Stomach (tissue), 4 donors: ENCODE measurements around the gene PLEKHG2.

Experiments
- CTCF ChIP-seq, 7 experiments: fragments of 450-650 bp in 4 of 7; fragments of 200-600 bp in 3 of 7; sonication (generic) in 3 of 7; IDR thresholded peaks; one replicate each; pipeline ENCODE4 v1.5.1; 2016 to 2019; ENCODE audit warnings: antibody characterized with exemption in 7 of 7, control low read depth in 2 of 7, mild to moderate bottlenecking in 1 of 7
- EP300 ChIP-seq: sonication (generic); formaldehyde crosslinking; IDR thresholded peaks from one replicate; pipeline ENCODE4 v1.6.1; 2017; ENCODE audit warnings: antibody characterized with exemption
- POLR2A ChIP-seq, 4 donors: fragments of 450-650 bp; IDR thresholded peaks; one replicate each; pipeline ENCODE4 v1.6.1; 2016; ENCODE audit warnings: antibody characterized with exemption in 4 of 4, control low read depth in 2 of 4, mild to moderate bottlenecking in 1 of 4, moderate library complexity in 1 of 4
- POLR2AphosphoS5 ChIP-seq, 3 donors: sonication (generic); formaldehyde crosslinking; IDR thresholded peaks; one replicate each; pipeline ENCODE4 v1.6.1; 2016; ENCODE audit warnings: antibody characterized with exemption in 3 of 3

GRCh38 chr19:39363901-39364457, 48.5 kb upstream of the PLEKHG2 start:
- no peak for TF ChIP-seq POLR2A (IDR thresholded peaks at IDR 0.05)
- no peak for TF ChIP-seq POLR2AphosphoS5 (IDR thresholded peaks at IDR 0.05)
- TF ChIP-seq CTCF (IDR thresholded peaks at IDR 0.05), result no peak
- TF ChIP-seq EP300, result no peak
